H1 (cell line): ENCODE measurements around the gene SYNGR4. TPM values are rescaled to one million over a fixed set of nuclear protein-coding genes. Genes with fewer than 3 reads are reported as not detected.

Source experiments
- CTCF ChIA-PET: fragments of 300-600 bp; sonication (Branson Sonifier 250); formaldehyde crosslinking; loops from one replicate; lab custom pipeline; 2021; ENCODE audit not compliant: partially characterized antibody; lab: Charles Lee
- POLR2A ChIA-PET: fragments of 300-600 bp; sonication (Branson Sonifier 250); formaldehyde crosslinking; loops from one replicate; lab custom pipeline; 2021; ENCODE audit warnings: inconsistent platforms; ENCODE audit not compliant: partially characterized antibody; lab: Charles Lee
- DNase-seq, 2 experiments: peaks; one replicate each; pipeline versions ENCODE4 v3.0.0 to v3.0.0-alpha.2; 2010 to 2022; ENCODE audit warnings: low spot score in 2 of 2, low read depth in 1 of 2, mixed read lengths in 1 of 2
- FAIRE-seq: peaks from 2 replicates; lab custom pipeline; 2011; peaks lifted over from hg19 to GRCh38; lab: Jason Lieb, UNC
- H2AFZ ChIP-seq: 2 replicates; pipeline ENCODE4 v1.8.1; 2012; ENCODE audit warnings: low read length, inconsistent platforms
- H2AK5ac ChIP-seq: 2 replicates; pipeline ENCODE4 v1.6.1; 2013; ENCODE audit warnings: low read depth, low read length
- H2BK120ac ChIP-seq: replicated peaks from 2 replicates; pipeline ENCODE3; 2013; ENCODE audit warnings: low read depth, low read length, inconsistent platforms
- H2BK12ac ChIP-seq: 2 replicates; pipeline ENCODE4 v1.6.1; 2013; ENCODE audit warnings: low read depth, low read length
- H2BK15ac ChIP-seq: 2 replicates; pipeline ENCODE4 v1.6.1; 2013; ENCODE audit warnings: low read length
- H2BK20ac ChIP-seq: 2 replicates; pipeline ENCODE4 v1.6.1; 2013; ENCODE audit warnings: low read length
- H2BK5ac ChIP-seq: 2 replicates; pipeline ENCODE4 v1.6.1; 2013; ENCODE audit warnings: low read depth, low read length
- H3K14ac ChIP-seq: 2 replicates; pipeline ENCODE4 v1.6.1; 2013; ENCODE audit warnings: inconsistent platforms; ENCODE audit not compliant: insufficient read length
- H3K18ac ChIP-seq: 2 replicates; pipeline ENCODE4 v1.6.1; 2013; ENCODE audit warnings: low read length; ENCODE audit errors: extremely low read depth
- H3K23ac ChIP-seq: 2 replicates; pipeline ENCODE4 v1.6.1; 2013; ENCODE audit warnings: inconsistent platforms; ENCODE audit not compliant: insufficient read length
- H3K23me2 ChIP-seq: 2 replicates; pipeline ENCODE4 v1.6.1; 2013; ENCODE audit warnings: low read depth, low read length
- H3K27ac ChIP-seq: 2 replicates; pipeline ENCODE4 v1.6.1; 2011; ENCODE audit warnings: low read depth, low read length, inconsistent platforms
- H3K27me3 ChIP-seq, 4 experiments: replicated peaks in 1 of 4; 1 replicate in 1 of 4; 2 replicates in 3 of 4; pipeline versions ENCODE4 v1.6.1 to v1.8.1; 2011 to 2013; ENCODE audit warnings: low read length in 3 of 4, mild to moderate bottlenecking in 3 of 4, inconsistent platforms in 2 of 4, mixed read lengths in 2 of 4, moderate library complexity in 1 of 4; ENCODE audit not compliant: control insufficient read depth in 3 of 4, insufficient read depth in 3 of 4; ENCODE audit errors: extremely low read depth in 1 of 4
- H3K36me3 ChIP-seq, 4 experiments: 2 replicates each; pipeline versions ENCODE4 v1.6.1 to v1.8.1; 2011 to 2013; ENCODE audit warnings: mild to moderate bottlenecking in 4 of 4, low read length in 3 of 4, moderate library complexity in 2 of 4, control low read depth in 1 of 4, inconsistent platforms in 1 of 4; ENCODE audit not compliant: insufficient read depth in 4 of 4, control insufficient read depth in 2 of 4
- H3K4ac ChIP-seq: replicated peaks from 2 replicates; pipeline ENCODE3; 2013; ENCODE audit warnings: low read length, low read depth, mixed read lengths, inconsistent platforms; ENCODE audit not compliant: insufficient read length
- H3K4me1 ChIP-seq, 4 experiments: replicated peaks in 1 of 4; 1 replicate in 1 of 4; 2 replicates in 3 of 4; pipeline versions ENCODE4 v1.6.1 to v1.8.1; 2011 to 2013; ENCODE audit warnings: low read length in 3 of 4, inconsistent platforms in 2 of 4, mixed read lengths in 1 of 4; ENCODE audit not compliant: insufficient read depth in 4 of 4, control insufficient read depth in 3 of 4
- H3K4me2 ChIP-seq, 2 experiments: 2 replicates each; pipeline versions ENCODE4 v1.6.1 to v1.8.1; 2011 to 2013; ENCODE audit warnings: low read depth in 2 of 2, low read length in 2 of 2, control low read depth in 1 of 2, inconsistent platforms in 1 of 2, mild to moderate bottlenecking in 1 of 2; ENCODE audit not compliant: insufficient read depth in 1 of 2
- H3K4me3 ChIP-seq, 4 experiments: fragments of 200-600, 300-600 bp in 1 of 4; sonication (generic), shearing (Covaris generic), sonication (Bioruptor Twin) in 1 of 4; 2 replicates each; pipeline versions ENCODE4 v1.5.1 to v1.8.1; 2011 to 2016; ENCODE audit warnings: low read length in 4 of 4, low read depth in 3 of 4, control low read depth in 2 of 4, inconsistent platforms in 2 of 4, mild to moderate bottlenecking in 2 of 4, mixed read lengths in 1 of 4, moderate library complexity in 1 of 4; ENCODE audit not compliant: insufficient read depth in 2 of 4; ENCODE audit errors: extremely low read depth in 1 of 4
- H3K56ac ChIP-seq: replicated peaks from 2 replicates; pipeline ENCODE3; 2013; ENCODE audit warnings: low read depth, mild to moderate bottlenecking, mixed read lengths, low read length, inconsistent platforms; ENCODE audit not compliant: insufficient read length
- H3K79me1 ChIP-seq: 2 replicates; pipeline ENCODE4 v1.6.1; 2013; ENCODE audit warnings: low read depth, low read length, control low read depth
- H3K79me2 ChIP-seq, 2 experiments: 2 replicates each; pipeline versions ENCODE4 v1.6.1 to v1.8.1; 2012 to 2013; ENCODE audit warnings: low read length in 2 of 2, mild to moderate bottlenecking in 2 of 2, inconsistent platforms in 1 of 2; ENCODE audit not compliant: insufficient read depth in 2 of 2, control insufficient read depth in 1 of 2
- H3K9ac ChIP-seq, 4 experiments: replicated peaks in 1 of 4; 1 replicate in 1 of 4; 2 replicates in 3 of 4; pipeline versions ENCODE4 v1.6.1 to v1.8.1; 2011 to 2013; ENCODE audit warnings: low read depth in 3 of 4, low read length in 3 of 4, control low read depth in 2 of 4, mild to moderate bottlenecking in 2 of 4, moderate library complexity in 2 of 4, inconsistent platforms in 1 of 4; ENCODE audit errors: extremely low read depth in 1 of 4
- H3K9me3 ChIP-seq, 2 experiments: 2 replicates each; pipeline versions ENCODE4 v1.6.1 to v1.8.1; 2012 to 2013; ENCODE audit warnings: mild to moderate bottlenecking in 2 of 2, moderate library complexity in 2 of 2, control low read depth in 1 of 2, inconsistent platforms in 1 of 2, low read depth in 1 of 2, low read length in 1 of 2, mixed read lengths in 1 of 2; ENCODE audit not compliant: insufficient read depth in 2 of 2
- H4K20me1 ChIP-seq, 2 experiments: replicated peaks in 1 of 2; 2 replicates each; pipeline versions ENCODE3 to v1.8.1; 2011 to 2013; ENCODE audit warnings: inconsistent platforms in 2 of 2, low read length in 2 of 2, mild to moderate bottlenecking in 1 of 2; ENCODE audit not compliant: insufficient read depth in 2 of 2, control insufficient read depth in 1 of 2
- H4K5ac ChIP-seq: 2 replicates; pipeline ENCODE4 v1.6.1; 2013; ENCODE audit warnings: low read length, low read depth, mixed read lengths, inconsistent platforms; ENCODE audit not compliant: insufficient read length
- H4K8ac ChIP-seq: 2 replicates; pipeline ENCODE4 v1.8.0; 2013; ENCODE audit warnings: mild to moderate bottlenecking, moderate library complexity, low read length, inconsistent platforms; ENCODE audit not compliant: insufficient read depth; ENCODE audit errors: extremely low read depth
- H4K91ac ChIP-seq: replicated peaks from 2 replicates; pipeline ENCODE3; 2013; ENCODE audit warnings: low read length, mixed read lengths, inconsistent platforms; ENCODE audit not compliant: insufficient read length
- CHD2 ChIP-seq: IDR thresholded peaks from 2 replicates; pipeline ENCODE4 v1.6.1; 2012; ENCODE audit warnings: low read length, improper control_type of control experiment
- GABPA ChIP-seq: IDR thresholded peaks from 2 replicates; pipeline ENCODE4 v1.6.1; 2011; ENCODE audit warnings: mild to moderate bottlenecking, low read length, moderate library complexity, borderline replicate concordance; ENCODE audit not compliant: insufficient read depth
- RBBP5 ChIP-seq: IDR thresholded peaks from 2 replicates; pipeline ENCODE4 v1.7.1; 2012; ENCODE audit warnings: low read depth, mild to moderate bottlenecking, inconsistent platforms, low read length, moderate library complexity, borderline replicate concordance
- WGBS, 2 experiments: shearing (Covaris generic) in 1 of 2; methylation state at CpG; one replicate each; pipeline versions ENCODE4 v1.1.6 to v1.1.7; 2013 to 2015; ENCODE audit warnings: low lambda C conversion rate in 2 of 2, mixed read lengths in 2 of 2, inconsistent platforms in 1 of 2, low coverage in 1 of 2, missing lambda C conversion rate in 1 of 2; ENCODE audit not compliant: insufficient replicate concordance in 2 of 2, insufficient coverage in 1 of 2, insufficient read length in 1 of 2; ENCODE audit errors: extremely low coverage in 1 of 2, missing lambda C conversion rate in 1 of 2; 5-methylcytosine and 5-hydroxymethylcytosine counted together
- polyA plus RNA-seq, 7 experiments: library from polyadenylated mRNA; depleted of rRNA in 3 of 7; stranded (reverse) in 5 of 7; unstranded in 2 of 7; fragments of >200 nt in 5 of 7; fragments of 200-250 nt in 2 of 7; gene quantifications; 1 replicate in 5 of 7; 2 replicates in 1 of 7; 4 replicates in 1 of 7; pipeline versions ENCODE4 v1.2.1 to v1.2.3, GENCODE V29; 2011 to 2013; ENCODE audit warnings: missing spikeins in 2 of 7, mixed read lengths in 2 of 7
- total RNA-seq: library from RNA; stranded (reverse); fragmentation: NEBNext Ultra II Directional; extraction: Animal tissue kit (Norgen Biotek cat#: 25700); gene quantifications from 2 replicates; pipeline ENCODE4 v1.2.1, GENCODE V29; 2021

Gene SYNGR4
- total and polyA plus RNA-seq, 2 of the 8 experiments (the other 6 are each of a cell fraction or from before 2014, with no cell fraction given): 0.41 TPM; not detected in 1

DNA sequence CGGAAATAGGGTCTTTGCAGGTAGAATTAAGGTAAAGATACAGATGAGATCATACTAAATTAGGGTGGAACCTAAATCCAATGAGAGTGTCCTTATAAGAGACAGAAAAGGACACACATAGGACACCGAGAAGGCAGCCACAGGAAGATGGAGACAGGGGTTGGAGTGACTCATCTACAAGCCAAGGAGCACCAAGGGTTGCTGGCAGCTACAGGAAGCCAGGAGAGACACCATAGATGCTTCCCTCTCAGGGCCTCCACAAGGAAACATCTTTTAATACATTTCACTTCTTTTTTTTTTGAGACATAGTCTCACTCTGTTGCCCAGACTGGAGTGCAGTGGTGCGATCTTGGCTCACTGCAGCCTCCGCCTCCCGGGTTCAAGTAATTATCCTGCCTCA lies 10.5 kb upstream of the SYNGR4 start:
- DNase-seq: no peak
- Histone ChIP-seq H3K79me1 (no peaks in the 10 kb centered on the region), H3K14ac (no peak overlapping the region), H4K8ac (no peak overlapping the region), H3K4me2 (no peak overlapping the region), H2BK20ac (peak overlapping the region; percentile 43; the same call in 1 of the 2 replicates), H4K20me1 (no peaks in the 10 kb centered on the region), H3K9me3 (no peaks in the 10 kb centered on the region), H3K36me3 (no peaks in the 10 kb centered on the region), H3K4ac (no peak overlapping the region), H3K27ac (no peak overlapping the region), H3K23ac (no peak overlapping the region), H2BK15ac (no peak overlapping the region), H3K27me3 (no peaks in the 10 kb centered on the region)
- 99% methylated on average over 5 of the region's 5 CpGs; no CpG with 5 or more reads in 1 of the 2 experiments for WGBS, 2 experiments
- CTCF ChIA-PET: interaction anchor here (0.7 to 1.5 kb wide), 3 partner anchors 40 to 148 kb away, joined by 3 to 4 read pairs (median 3); no protein-coding TSS in a partner anchor
- no peak for TF ChIP-seq GABPA
- no peak for TF ChIP-seq CHD2
- no peak for TF ChIP-seq RBBP5
- TF ChIP-seq, all 59 proteins: peak for 0
- H2BK5ac ChIP-seq: no peak overlapping the region
- H4K5ac ChIP-seq: no peak overlapping the region
- FAIRE-seq: no peak
- no peak overlapping the region for H2BK12ac ChIP-seq
- H2BK120ac ChIP-seq: no peak overlapping the region
- no peak overlapping the region for H3K9ac ChIP-seq
- H2AK5ac ChIP-seq: no peak overlapping the region
- H4K91ac ChIP-seq: no peak overlapping the region
- no peaks in the 10 kb centered on the region for H3K4me1 ChIP-seq
- no peaks in the 10 kb centered on the region for H3K79me2 ChIP-seq
- no peak overlapping the region for H2AFZ ChIP-seq
- H3K4me3 ChIP-seq: no peak overlapping the region
- no peaks in the 10 kb centered on the region for H3K23me2 ChIP-seq
- H3K18ac ChIP-seq: no peak overlapping the region
- no peak overlapping the region for H3K56ac ChIP-seq
- POLR2A ChIA-PET: interaction anchor here (0.7 to 1.5 kb wide), 2 partner anchors 10 to 143 kb away, joined by 3 to 10 read pairs; partner anchors contain the start of genes SYNGR4 and TMEM143
